HEK293 (cell line): ENCODE results near the gene UST.

Experiments
- CTCF ChIA-PET: fragments of 350-600 bp; formaldehyde crosslinking; extraction: SDS; loops from one replicate; lab custom pipeline; 2021; ENCODE audit warnings: antibody characterized with exemption; lab: Yijun Ruan, JAX
- POLR2A ChIA-PET: fragments of 300-600 bp; formaldehyde crosslinking; extraction: SDS; loops from one replicate; lab custom pipeline; 2020; ENCODE audit warnings: antibody characterized with exemption, inconsistent platforms; lab: Yijun Ruan, JAX
- H3K27ac ChIP-seq: fragments of 200-500 bp; sonication (Bioruptor generic); 2 replicates; pipeline ENCODE4 v1.5.1; 2014; ENCODE audit warnings: low read depth, low read length, control low read depth, inconsistent platforms; ENCODE audit errors: extremely low read depth
- H3K36me3 ChIP-seq, 2 experiments: fragments of 200-500 bp in 1 of 2; sonication (Bioruptor generic) in 1 of 2; 1 replicate in 1 of 2; 2 replicates in 1 of 2; pipeline ENCODE4 v1.5.1; 2014 to 2017; ENCODE audit warnings: inconsistent platforms in 2 of 2, low read length in 2 of 2; ENCODE audit not compliant: control insufficient read depth in 2 of 2, insufficient read depth in 1 of 2
- H3K4me1 ChIP-seq: fragments of 200-500 bp; sonication (Bioruptor generic); 2 replicates; pipeline ENCODE4 v1.5.1; 2014; ENCODE audit warnings: mild to moderate bottlenecking, low read length, inconsistent platforms; ENCODE audit not compliant: control insufficient read depth, insufficient read depth
- H3K4me3 ChIP-seq: 2 replicates; pipeline ENCODE4 v1.5.1; 2011; ENCODE audit warnings: low read depth, mild to moderate bottlenecking, control low read depth, low read length, moderate library complexity
- H3K9me3 ChIP-seq: fragments of 200-500 bp; sonication (Bioruptor generic); 2 replicates; pipeline ENCODE4 v1.5.1; 2014; ENCODE audit warnings: low read depth, low read length, inconsistent platforms; ENCODE audit not compliant: control insufficient read depth, insufficient read depth
- ATF2 ChIP-seq: fragments of 450-650 bp; formaldehyde crosslinking; IDR thresholded peaks from 2 replicates; pipeline ENCODE4 v1.5.1; 2016; ENCODE audit warnings: missing biosample characterization, missing genetic modification characterization, low read depth
- BCL6B ChIP-seq: fragments of 450-650 bp; formaldehyde crosslinking; IDR thresholded peaks from 2 replicates; pipeline ENCODE4 v1.5.1; 2017; ENCODE audit warnings: missing biosample characterization, missing genetic modification characterization
- KLF17 ChIP-seq: fragments of 450-650 bp; formaldehyde crosslinking; IDR thresholded peaks from 2 replicates; pipeline ENCODE4 v1.5.1; 2016; ENCODE audit warnings: missing biosample characterization, missing genetic modification characterization
- KLF8 ChIP-seq: fragments of 450-650 bp; formaldehyde crosslinking; IDR thresholded peaks from 2 replicates; pipeline ENCODE4 v1.5.1; 2016; ENCODE audit warnings: missing biosample characterization, missing genetic modification characterization
- TSHZ1 ChIP-seq: fragments of 450-650 bp; formaldehyde crosslinking; IDR thresholded peaks from 2 replicates; pipeline ENCODE4 v1.5.1; 2016; ENCODE audit warnings: missing biosample characterization, missing genetic modification characterization, borderline replicate concordance
- YY1 ChIP-seq: fragments of 450-650 bp; formaldehyde crosslinking; IDR thresholded peaks from 2 replicates; pipeline ENCODE4 v1.5.1; 2018; ENCODE audit warnings: missing biosample characterization, missing genetic modification characterization
- ZBTB17 ChIP-seq: fragments of 450-650 bp; formaldehyde crosslinking; IDR thresholded peaks from 2 replicates; pipeline ENCODE4 v1.5.1; 2016; ENCODE audit warnings: missing biosample characterization, missing genetic modification characterization
- ZBTB20 ChIP-seq: fragments of 450-650 bp; formaldehyde crosslinking; IDR thresholded peaks from 2 replicates; pipeline ENCODE4 v1.5.1; 2016; ENCODE audit warnings: missing biosample characterization, missing genetic modification characterization
- ZNF112 ChIP-seq: fragments of 450-650 bp; formaldehyde crosslinking; IDR thresholded peaks from 2 replicates; pipeline ENCODE4 v1.5.0; 2017; ENCODE audit warnings: missing biosample characterization, missing genetic modification characterization
- ZNF184 ChIP-seq: fragments of 450-650 bp; IDR thresholded peaks from 2 replicates; pipeline ENCODE4 v1.5.1; 2018; ENCODE audit warnings: missing biosample characterization, mild to moderate bottlenecking, missing genetic modification characterization
- ZNF324 ChIP-seq: fragments of 450-650 bp; formaldehyde crosslinking; IDR thresholded peaks from 2 replicates; pipeline ENCODE4 v1.5.1; 2016; ENCODE audit warnings: missing biosample characterization, missing genetic modification characterization
- ZNF366 ChIP-seq: fragments of 450-650 bp; formaldehyde crosslinking; conservative IDR thresholded peaks from 2 replicates; pipeline ENCODE4 v1.5.1; 2016; ENCODE audit warnings: missing biosample characterization, missing genetic modification characterization
- ZNF426 ChIP-seq: fragments of 450-650 bp; formaldehyde crosslinking; IDR thresholded peaks from 2 replicates; pipeline ENCODE4 v1.5.1; 2017; ENCODE audit warnings: missing biosample characterization, missing genetic modification characterization, mild to moderate bottlenecking, inconsistent platforms, moderate library complexity
- ZNF513 ChIP-seq: fragments of 450-650 bp; IDR thresholded peaks from 2 replicates; pipeline ENCODE4 v1.5.1; 2018; ENCODE audit warnings: missing biosample characterization, missing genetic modification characterization
- ZNF521 ChIP-seq: fragments of 450-650 bp; formaldehyde crosslinking; IDR thresholded peaks from 2 replicates; pipeline ENCODE4 v1.5.1; 2017; ENCODE audit warnings: missing biosample characterization, mild to moderate bottlenecking, missing genetic modification characterization
- ZNF548 ChIP-seq: fragments of 450-650 bp; formaldehyde crosslinking; IDR thresholded peaks from 2 replicates; pipeline ENCODE4 v1.5.1; 2016; ENCODE audit warnings: missing biosample characterization, missing genetic modification characterization
- ZNF585B ChIP-seq: fragments of 450-650 bp; formaldehyde crosslinking; IDR thresholded peaks from 2 replicates; pipeline ENCODE4 v1.5.1; 2016; ENCODE audit warnings: missing biosample characterization, missing genetic modification characterization
- ZNF623 ChIP-seq: fragments of 450-650 bp; formaldehyde crosslinking; IDR thresholded peaks from 2 replicates; pipeline ENCODE4 v1.5.1; 2016; ENCODE audit warnings: missing biosample characterization, missing genetic modification characterization
- ZNF677 ChIP-seq: fragments of 450-650 bp; IDR thresholded peaks from 2 replicates; pipeline ENCODE4 v1.5.0; 2018; ENCODE audit warnings: missing biosample characterization, mild to moderate bottlenecking, missing genetic modification characterization, moderate library complexity
- ZNF76 ChIP-seq: fragments of 450-650 bp; formaldehyde crosslinking; IDR thresholded peaks from 2 replicates; pipeline ENCODE4; 2016; ENCODE audit warnings: low read depth, missing biosample characterization, missing genetic modification characterization, borderline replicate concordance

UST gene

GRCh38 chr6:148892247-148892646, 145.4 kb downstream of the UST start (continued):
- no peak for TF ChIP-seq BCL6B
- TF ChIP-seq ZNF426 (tag by site-specific recombination): no peak
- TF ChIP-seq YY1 (tag by site-specific recombination): no peak
- TF ChIP-seq ZBTB17 (tag by site-specific recombination): peak; percentile 38; the same call in 1 of the 2 replicates
- TF ChIP-seq ZNF184 (tag by site-specific recombination): no peak
- peak; percentile 4; the same call in 1 of the 2 replicates for TF ChIP-seq ZNF513 (tag by site-specific recombination)
- TF ChIP-seq KLF17 (tag by site-specific recombination): no peak
- no peak for TF ChIP-seq ZNF585B (tag by site-specific recombination)
- no peak for TF ChIP-seq ZNF324 (tag by site-specific recombination)
- TF ChIP-seq ZNF76 (tag by site-specific recombination): no peak
- TF ChIP-seq ZNF366: peak; percentile 41
- no peak for TF ChIP-seq ZNF112 (tag by site-specific recombination)
- TF ChIP-seq KLF8 (tag by site-specific recombination): no peak
- TF ChIP-seq TSHZ1 (tag by site-specific recombination): no peak
- TF ChIP-seq ATF2 (tag by site-specific recombination): peak; percentile 89

- H3K9me3 ChIP-seq: no peaks in the 10 kb centered on the region
- no peak overlapping the region for H3K27ac ChIP-seq
- H3K4me3 ChIP-seq: no peak overlapping the region
- H3K36me3 ChIP-seq: no peaks in the 10 kb centered on the region
- TF ChIP-seq ZNF521 (tag by site-specific recombination) (no peak), ZNF677 (tag by site-specific recombination) (no peak), ZNF623 (no peak), ZBTB20 (tag by site-specific recombination) (no peak), ZNF548 (tag by site-specific recombination) (no peak)
- ChIA-PET POLR2A (no interaction called here), CTCF (interaction anchor here (0.7 kb wide), 1 partner anchor 17 kb away, joined by 3 read pairs; no protein-coding TSS in a partner anchor)
- no peaks in the 10 kb centered on the region; the same call in 1 of the 2 replicates for H3K4me1 ChIP-seq
These were observed 146.2 kb downstream of the UST start for GRCh38 chr6:148893073-148893472.
